Muscle of back (tissue), 13 donors: Measurements from ENCODE around the gene KIAA1217. TPM values are rescaled to one million over a fixed set of nuclear protein-coding genes. Genes with fewer than 3 reads are reported as not detected.
A peak's percentile ranks its signal among the peaks of the same experiment; 100 is the strongest.

Experiments
- DNase-seq, 3 donors: peaks; one replicate each; pipeline versions ENCODE4 v3.0.0 to v3.0.0-alpha.2; 2013
- long read RNA-seq, 9 donors: transcript quantifications; one replicate each; lab custom pipeline, GENCODE V29; 2026
- polyA plus RNA-seq, 10 donors: library from polyadenylated mRNA; unstranded; fragments of 120-200 nt; gene quantifications; one replicate each; pipeline ENCODE4 v1.2.1, GENCODE V29; 2013; ENCODE audit not compliant: insufficient read length in 10 of 10

Gene KIAA1217
- polyA plus RNA-seq = 10 to 100 TPM; 23.7 to 44.9 (median 31.2) TPM
- long read RNA-seq, donor 1 = 0 reads
- long read RNA-seq, donor 2 = 0 reads
- long read RNA-seq, donor 3 = 0 reads
- long read RNA-seq, donor 4, partial matches to known transcripts = 0 of 1 reads
- long read RNA-seq, donor 4, other reads (novel, unspliced or antisense) = 0 of 1 reads
- long read RNA-seq, donor 5, partial matches to known transcripts = 0 of 2 reads
- long read RNA-seq, donor 5, other reads (novel, unspliced or antisense) = 0 of 2 reads
- long read RNA-seq, donor 6 = 0 reads
- long read RNA-seq, donor 7, partial matches to known transcripts = 0 of 1 reads
- long read RNA-seq, donor 7, other reads (novel, unspliced or antisense) = 0 of 1 reads
- long read RNA-seq, donor 8 = 0 reads
- long read RNA-seq, donor 9 = 0 reads

GRCh38 chr10:24208661-24209431 is at the start of gene KIAA1217:
KIAA1217 (plus strand) TSS chr10:24209138; CDS start chr10:24209194, 56 bp downstream.
- peak; percentile 47 to 84 (median 62) for DNase-seq

DNA sequence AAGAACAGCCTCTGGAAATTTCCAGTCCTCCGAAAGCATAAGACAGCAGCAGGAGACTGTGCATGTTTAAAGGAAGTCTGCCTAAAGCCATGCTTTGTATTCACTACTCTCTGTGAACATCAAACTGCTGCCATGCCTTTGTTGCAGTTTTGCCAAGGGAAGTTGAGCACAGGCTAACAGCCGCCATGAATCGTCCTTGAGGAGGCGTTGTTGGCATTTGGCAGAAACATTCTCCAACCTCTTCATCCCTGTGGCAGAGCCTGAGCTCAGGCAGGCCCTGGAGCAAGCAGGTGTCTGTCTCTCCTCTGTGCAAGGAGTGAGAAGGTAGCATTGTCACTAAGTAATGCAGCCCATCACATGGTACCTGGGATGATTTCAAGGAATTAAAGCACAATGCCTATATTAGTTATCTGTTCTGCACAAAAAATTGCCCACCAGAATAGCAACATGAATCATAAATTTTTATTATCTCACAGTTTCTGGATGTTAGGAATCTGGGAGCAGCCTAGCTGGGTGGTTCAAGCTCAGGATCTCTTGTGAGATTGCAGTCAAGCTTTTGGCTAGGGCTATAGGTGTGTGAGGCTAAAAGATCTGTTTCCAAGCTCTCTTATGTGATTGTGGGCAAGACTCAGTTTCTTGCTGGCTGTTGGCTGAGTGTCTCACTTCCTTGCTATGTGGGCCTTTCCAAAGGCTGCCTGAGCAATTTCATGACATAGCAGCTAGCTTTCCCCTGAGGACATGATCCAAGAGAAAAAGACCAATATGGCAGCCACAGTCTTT is 46.5 kb upstream of the KIAA1217 start:
- no peak for DNase-seq

GRCh38 chr10:24163485-24163884 is 45.5 kb upstream of the KIAA1217 start:
- no peak for DNase-seq

DNA sequence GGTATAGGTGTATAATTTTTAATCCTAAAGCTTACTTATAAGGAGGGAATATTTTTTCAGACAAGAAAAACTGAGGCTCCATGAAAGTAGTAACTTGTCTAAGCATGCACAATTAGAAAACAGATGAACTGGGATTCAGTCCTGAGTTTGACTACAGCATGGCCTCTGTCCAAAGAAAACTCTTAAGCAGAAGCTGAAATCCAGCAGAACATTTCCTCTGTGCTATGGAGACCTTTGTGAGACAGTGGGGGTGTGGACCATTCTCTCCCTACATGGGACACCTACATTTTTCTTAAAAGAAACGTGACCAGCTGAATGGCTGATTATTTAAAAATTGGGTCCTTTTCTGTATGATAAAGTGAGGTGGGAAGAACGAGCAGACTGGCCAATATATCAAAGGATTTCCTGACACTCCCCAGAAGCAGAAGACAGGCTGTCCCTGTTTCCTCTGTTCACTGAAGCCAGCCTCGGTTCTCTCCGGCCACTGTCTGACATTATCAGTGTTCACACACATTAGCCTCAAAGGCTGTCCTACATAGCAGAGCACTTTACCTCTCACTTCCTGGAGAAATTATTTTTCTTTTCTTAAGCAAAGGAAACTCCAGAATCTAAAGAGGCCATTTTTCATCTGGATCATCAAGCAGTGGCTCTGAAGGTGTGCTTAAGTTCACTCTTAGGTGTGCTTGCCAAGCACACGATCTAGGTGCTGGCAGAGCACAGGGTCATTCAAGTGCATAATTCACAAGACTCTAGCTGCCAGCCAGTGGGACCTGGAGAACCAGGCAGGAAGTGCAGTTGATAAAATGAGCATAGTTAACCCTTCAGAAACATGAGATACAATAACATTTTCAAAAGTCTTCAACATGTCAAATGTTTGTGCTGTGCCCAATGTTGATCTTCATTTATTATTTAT is 40.4 kb upstream of the KIAA1217 start:
- peak in 2 of 3 donors; percentile 18 to 36 for DNase-seq

- no peak for DNase-seq
Observed at GRCh38 chr10:24170199-24170598, 38.7 kb upstream of the KIAA1217 start.

- DNase-seq = no peak
Observed at GRCh38 chr10:24172909-24173308, 36.0 kb upstream of the KIAA1217 start.

GRCh38 chr10:24174014-24174413 is 34.9 kb upstream of the KIAA1217 start:
- no peak for DNase-seq

DNA sequence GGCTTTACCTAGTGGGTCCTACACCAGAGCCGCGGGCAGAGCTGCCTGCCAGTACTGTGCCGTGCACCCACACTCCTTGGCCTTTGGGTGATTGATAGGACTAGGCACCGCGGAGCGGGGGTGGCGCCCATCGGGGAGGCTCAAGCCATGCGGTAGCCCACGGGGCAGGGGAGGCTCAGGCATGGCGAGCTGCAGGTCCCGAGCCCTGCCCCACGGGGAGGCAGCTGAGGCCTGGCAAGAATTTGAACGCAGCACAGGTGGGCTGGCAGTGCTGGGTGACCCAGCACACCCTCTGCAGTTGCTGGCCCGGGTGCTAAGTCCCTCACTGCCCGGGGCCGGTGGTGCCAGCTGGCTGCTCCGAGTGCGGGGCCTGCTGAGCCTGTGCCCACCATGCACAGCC is 32.3 kb upstream of the KIAA1217 start:
- DNase-seq = no peak

DNA sequence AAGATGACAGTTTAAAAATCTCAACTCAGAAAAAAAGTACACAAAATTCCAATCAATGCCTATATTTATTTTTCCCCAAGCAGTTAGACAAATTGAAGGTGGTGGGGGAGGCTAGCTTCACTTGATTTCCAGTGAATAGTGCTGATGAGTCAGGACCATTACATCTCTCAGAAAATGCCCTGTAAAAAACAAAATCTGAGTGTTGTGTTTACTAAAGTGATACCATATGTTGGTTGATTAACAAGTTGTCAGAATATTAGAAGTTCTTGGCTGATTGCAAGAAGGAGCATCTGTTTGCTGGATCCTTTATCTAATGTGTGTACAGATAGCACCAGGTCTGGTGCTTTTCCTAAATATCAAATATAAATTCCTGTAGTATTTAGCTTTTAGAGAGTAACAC is 31.3 kb upstream of the KIAA1217 start:
- no peak for DNase-seq

GRCh38 chr10:24180891-24181290 is 28.0 kb upstream of the KIAA1217 start:
- no peak for DNase-seq

- no peak for DNase-seq
Observed at GRCh38 chr10:24184455-24184854, 24.5 kb upstream of the KIAA1217 start.

- DNase-seq = no peak
Observed at GRCh38 chr10:24193330-24193729, 15.6 kb upstream of the KIAA1217 start.

- peak in 1 of 3 donors; percentile 35 for DNase-seq
Observed at GRCh38 chr10:24197263-24197662, 11.7 kb upstream of the KIAA1217 start.

DNA sequence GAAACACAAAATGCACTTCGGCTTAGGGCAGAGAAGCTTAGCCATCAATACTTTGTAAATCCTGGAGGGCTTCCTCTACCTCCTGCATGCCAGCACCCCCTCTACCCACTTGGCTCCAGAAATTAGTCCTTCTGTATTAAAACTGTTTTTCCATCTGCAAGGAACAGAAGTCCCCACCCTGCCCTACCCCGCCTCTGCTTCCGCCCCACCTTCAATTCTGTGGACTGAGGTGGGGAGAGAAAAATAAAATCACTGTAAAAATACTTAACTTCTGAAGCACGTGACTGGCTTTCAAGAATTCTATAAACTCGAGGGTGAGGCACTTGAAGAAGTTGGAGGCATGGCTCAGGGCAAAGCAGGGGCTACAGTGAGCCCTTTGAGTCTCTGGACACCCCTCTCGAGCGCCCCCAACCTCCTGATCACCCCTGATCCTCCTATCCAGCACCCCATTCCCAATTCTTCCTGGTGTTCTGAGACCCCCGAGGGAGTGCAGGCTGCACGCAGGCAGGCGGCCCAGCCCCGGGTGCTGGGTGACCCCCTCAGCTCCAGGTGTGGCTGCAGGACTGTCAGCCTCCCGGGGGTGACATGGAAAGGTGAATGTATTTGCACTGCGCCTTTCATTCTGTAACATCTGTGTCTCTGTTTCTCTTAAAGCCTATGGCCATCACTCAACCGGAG is 7.3 kb upstream of the KIAA1217 start:
- DNase-seq = no peak

GRCh38 chr10:24202181-24202570 is 6.8 kb upstream of the KIAA1217 start:
- DNase-seq = no peak

DNA sequence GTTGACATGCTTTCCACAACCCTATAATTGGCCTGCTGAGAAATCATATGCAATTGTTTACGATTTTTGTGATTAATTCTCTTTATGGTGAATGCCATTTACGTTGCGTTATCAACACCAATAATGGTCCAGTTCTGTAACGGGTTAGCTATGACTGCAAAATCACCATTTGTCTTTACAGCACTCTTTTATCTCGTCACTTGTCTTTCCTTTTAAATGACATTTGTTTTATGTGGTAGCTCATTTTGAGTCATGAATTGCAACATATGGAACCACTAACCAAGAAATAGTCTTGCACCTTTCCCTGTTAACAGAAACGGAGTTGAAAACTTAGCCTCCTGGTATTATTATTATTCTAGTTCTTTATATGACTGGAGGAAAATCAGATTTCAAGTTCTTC is 3.1 kb upstream of the KIAA1217 start:
- peak in 1 of 3 donors; percentile 41 for DNase-seq

GRCh38 chr10:24206334-24206733 is 2.6 kb upstream of the KIAA1217 start:
- DNase-seq = no peak

DNA sequence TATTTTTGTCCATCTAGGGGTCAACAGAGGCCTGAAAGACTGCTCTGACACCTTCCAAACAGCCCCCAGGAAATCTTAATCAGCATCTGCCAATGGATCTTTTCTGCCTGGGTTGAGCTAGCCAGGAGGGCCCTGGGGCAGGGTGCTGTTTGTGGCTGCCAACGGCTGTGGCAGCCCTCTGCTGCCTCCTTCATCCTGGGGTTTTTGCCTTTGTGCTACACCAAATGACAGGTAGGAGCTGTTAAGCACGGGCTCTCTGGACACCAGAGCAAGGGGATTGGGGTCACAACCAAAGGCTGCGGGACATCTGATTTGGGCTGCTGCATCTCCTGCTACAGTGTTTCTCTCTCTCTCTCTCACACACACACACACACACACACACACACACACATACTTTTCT is 2.0 kb upstream of the KIAA1217 start:
- DNase-seq = no peak

- no peak for DNase-seq
Observed at GRCh38 chr10:24207341-24207740, 1.6 kb upstream of the KIAA1217 start.
